Thyroid gland (tissue), 4 donors: ENCODE data around the gene ZNF350. TPM values are rescaled to one million over a fixed set of nuclear protein-coding genes. Genes with fewer than 3 reads are reported as not detected.
"Not testable (repeated sequence)": the region's sequence is repeated elsewhere in the genome, so short reads cannot be mapped to it uniquely, and the experiment has no call there.

ENCODE experiments used
- DNase-seq, 2 donors: peaks; one replicate each; pipeline ENCODE4 v3.0.0-alpha.2; 2019
- H3K27ac ChIP-seq, 3 donors: fragments of 200-600 bp; sonication (generic); 1 replicate in 2 of 3; 2 replicates in 1 of 3; pipeline ENCODE4 v1.5.1; 2016 to 2019; ENCODE audit warnings: mild to moderate bottlenecking in 1 of 3, moderate library complexity in 1 of 3
- H3K27me3 ChIP-seq: fragments of 200-600 bp; sonication (generic); one replicate; pipeline ENCODE4 v1.5.1; 2019
- H3K36me3 ChIP-seq, 2 donors: fragments of 200-600 bp; sonication (generic); one replicate each; pipeline ENCODE4 v1.5.1; 2016 to 2019
- H3K4me1 ChIP-seq, 2 donors: fragments of 200-600 bp; sonication (generic); one replicate each; pipeline ENCODE4 v1.5.1; 2017 to 2019
- H3K4me3 ChIP-seq, 3 donors: fragments of 200-600 bp; sonication (generic); replicated peaks in 1 of 3; 1 replicate in 2 of 3; 2 replicates in 1 of 3; pipeline ENCODE4 v1.5.1; 2016; ENCODE audit warnings: mild to moderate bottlenecking in 1 of 3
- H3K9me3 ChIP-seq: fragments of 200-600 bp; sonication (generic); one replicate; pipeline ENCODE4 v1.5.1; 2017
- CTCF ChIP-seq, 6 experiments: fragments of 200-600 bp in 3 of 6; fragments of 450-650 bp in 3 of 6; sonication (generic) in 3 of 6; IDR thresholded peaks; one replicate each; pipeline ENCODE4 v1.5.1; 2016 to 2019; ENCODE audit warnings: antibody characterized with exemption in 6 of 6, mild to moderate bottlenecking in 2 of 6, inconsistent platforms in 1 of 6, moderate library complexity in 1 of 6
- POLR2A ChIP-seq, 2 donors: fragments of 450-650 bp; IDR thresholded peaks; one replicate each; pipeline ENCODE4 v1.6.1; 2017; ENCODE audit warnings: antibody characterized with exemption in 2 of 2, mild to moderate bottlenecking in 2 of 2, moderate library complexity in 1 of 2
- WGBS, 2 donors: methylation state at CpG; one replicate each; pipeline ENCODE4 v1.1.5; 2017; 5-methylcytosine and 5-hydroxymethylcytosine counted together
- intact Hi-C: fragments of 100-400 bp; cut with DNase I; formaldehyde crosslinking; loops from one replicate; pipeline ENCODE4 v1.15.1; 2023
- total RNA-seq, 4 donors: library from RNA; depleted of rRNA; stranded (reverse); fragments of >200 nt; gene quantifications; one replicate each; pipeline ENCODE4 v1.2.3, GENCODE V29; 2016

The ZNF350 gene
- total RNA-seq, 4 donors from 2014 or later: 12.0 to 27.4 (median 16.4) TPM

- Histone ChIP-seq H3K27ac (no peak overlapping the region), H3K4me1 (peaks cover 0 to 5% of the 10 kb centered on the region in 2 donors), H3K4me3 (no peak overlapping the region), H3K27me3 (no peaks in the 10 kb centered on the region), H3K9me3 (no peaks in the 10 kb centered on the region), H3K36me3 (peaks cover 15 to 20% of the 10 kb centered on the region in 2 donors)
- intact Hi-C loops: no loop called here
- 93 to 98% methylated on average over 4 of the region's 4 CpGs for WGBS, 2 donors
- no peak for DNase-seq
- TF ChIP-seq CTCF (IDR thresholded peaks at IDR 0.05) (no peak), POLR2A (IDR thresholded peaks at IDR 0.05) (no peak)
Observed at GRCh38 chr19:51978882-51979281, 7.8 kb downstream of the ZNF350 start.

- WGBS, 2 donors: 86 to 95% methylated on average over 7 of the region's 7 CpGs
Observed at GRCh38 chr19:51977346-51977745, 9.3 kb downstream of the ZNF350 start.

GRCh38 chr19:51976852-51977251, 9.8 kb downstream of the ZNF350 start:
- TF ChIP-seq CTCF (IDR thresholded peaks at IDR 0.05) (no peak), POLR2A (IDR thresholded peaks at IDR 0.05) (no peak)
- no peaks in the 10 kb centered on the region for H3K27me3 ChIP-seq
- intact Hi-C loops: no loop called here
- H3K27ac ChIP-seq: no peak overlapping the region
- peaks cover 33 to 37% of the 10 kb centered on the region in 2 donors for H3K36me3 ChIP-seq
- H3K4me3 ChIP-seq: no peak overlapping the region
- no peak for DNase-seq
- peaks cover 0 to 5% of the 10 kb centered on the region in 2 donors for H3K4me1 ChIP-seq
- WGBS, 2 donors: 93% methylated on average over 3 of the region's 3 CpGs
- no peaks in the 10 kb centered on the region for H3K9me3 ChIP-seq

More at GRCh38 chr19:51977346-51977745, 9.3 kb downstream of the ZNF350 start:
- H3K36me3 ChIP-seq: peaks cover 30 to 32% of the 10 kb centered on the region in 2 donors
- peaks cover 0 to 5% of the 10 kb centered on the region in 2 donors for H3K4me1 ChIP-seq
- TF ChIP-seq CTCF (IDR thresholded peaks at IDR 0.05) (no peak), POLR2A (IDR thresholded peaks at IDR 0.05) (no peak)
- H3K27ac ChIP-seq: no peak overlapping the region
- no peak for DNase-seq
- no peaks in the 10 kb centered on the region for H3K27me3 ChIP-seq
- no peak overlapping the region for H3K4me3 ChIP-seq
- intact Hi-C loops: no loop called here
- no peaks in the 10 kb centered on the region for H3K9me3 ChIP-seq

GRCh38 chr19:51975787-51976186, 10.9 kb downstream of the ZNF350 start:
- H3K4me1 ChIP-seq, intact Hi-C loops, H3K4me3 ChIP-seq, H3K27ac ChIP-seq, H3K27me3 ChIP-seq, DNase-seq: not testable (repeated sequence)
- WGBS, 2 donors: 88 to 97% methylated on average over 16 of the region's 17 CpGs
- Histone ChIP-seq H3K36me3 (peaks cover 44 to 48% of the 10 kb centered on the region in 2 donors), H3K9me3 (peaks cover 10% of the 10 kb centered on the region)

GRCh38 chr19:51971624-51972023, 15.0 kb downstream of the ZNF350 start:
- intact Hi-C loops: no loop called here
- 98 to 99% methylated on average over 4 of the region's 4 CpGs for WGBS, 2 donors
- TF ChIP-seq POLR2A (IDR thresholded peaks at IDR 0.05) (no peak), CTCF (IDR thresholded peaks at IDR 0.05) (no peak)
- no peak for DNase-seq
- peaks cover 10% of the 10 kb centered on the region for H3K9me3 ChIP-seq
- H3K4me1 ChIP-seq: no peaks in the 10 kb centered on the region
- H3K36me3 ChIP-seq: peaks cover 68 to 78% of the 10 kb centered on the region in 2 donors
- no peaks in the 10 kb centered on the region for H3K27me3 ChIP-seq
- no peak overlapping the region for H3K27ac ChIP-seq
- H3K4me3 ChIP-seq: no peak overlapping the region

- no peak overlapping the region for H3K4me3 ChIP-seq
- H3K4me1 ChIP-seq: no peaks in the 10 kb centered on the region
- no peaks in the 10 kb centered on the region for H3K27me3 ChIP-seq
- peaks cover 77 to 87% of the 10 kb centered on the region in 2 donors for H3K36me3 ChIP-seq
- H3K9me3 ChIP-seq: peaks cover 10% of the 10 kb centered on the region
- TF ChIP-seq POLR2A (IDR thresholded peaks at IDR 0.05) (no peak), CTCF (IDR thresholded peaks at IDR 0.05) (no peak)
- no peak overlapping the region for H3K27ac ChIP-seq
- intact Hi-C loops: no loop called here
- no peak for DNase-seq
- 95 to 98% methylated on average over 1 of the region's 1 CpG for WGBS, 2 donors
Observed at GRCh38 chr19:51970718-51971117, 15.9 kb downstream of the ZNF350 start.
